ENCODE measurements around the gene MBD3. TPM values are rescaled to one million over a fixed set of nuclear protein-coding genes. Genes with fewer than 3 reads are reported as not detected.
A peak's percentile ranks its signal among the peaks of the same experiment; 100 is the strongest.

Gene MBD3
- total RNA-seq, 1 donor from 2014 or later: 34.2 TPM

- DNase-seq (ENCODE audit: low spot score): no peak
- Mint-ChIP-seq H3K4me1 (peaks cover 21% of the 10 kb centered on the region), H3K27ac (peak overlapping the region; percentile 93), H3K9me3 (no peaks in the 10 kb centered on the region), H3K4me3 (peak overlapping the region; percentile 93), H3K36me3 (peaks cover 5% of the 10 kb centered on the region), H3K27me3 (ENCODE audit: insufficient read depth, low read depth) (peaks cover 17% of the 10 kb centered on the region)
- peak overlapping the region; percentile 64 for H3K27ac ChIP-seq
- peak overlapping the region; percentile 96 for H3K4me2 ChIP-seq
- H3F3A ChIP-seq (ENCODE audit: low read depth): peaks cover 53% of the 10 kb centered on the region
- H3K79me2 ChIP-seq (ENCODE audit: low read depth): peaks cover 40% of the 10 kb centered on the region
- no peaks in the 10 kb centered on the region for H3K9me3 ChIP-seq (ENCODE audit: low read depth)
- peak overlapping the region; percentile 92 for H3K4me3 ChIP-seq
- peak; percentile 31 for TF ChIP-seq EZH2phosphoT487 (IDR thresholded peaks at IDR 0.05)
- no peak for TF ChIP-seq EZH2 (IDR thresholded peaks at IDR 0.05)
- no peak for TF ChIP-seq CTCF (IDR thresholded peaks at IDR 0.05)
- H3K27me3 ChIP-seq: no peaks in the 10 kb centered on the region
- no peaks in the 10 kb centered on the region for H3K36me3 ChIP-seq
- no peak overlapping the region for H2AFZ ChIP-seq (replicated peaks)
- peaks cover 5% of the 10 kb centered on the region for H3K4me1 ChIP-seq
- H3K9ac ChIP-seq: peak overlapping the region; percentile 25
- H4K20me1 ChIP-seq (ENCODE audit: low read depth): peaks cover 41% of the 10 kb centered on the region
Observed at GRCh38 chr19:1606138-1606651, 13.5 kb upstream of the MBD3 start.

GRCh38 chr19:1605236-1606137 lies 12.8 kb upstream of the MBD3 start, which contains the start of gene UQCR11:
Gene UQCR11 (minus strand): TSS chr19:1605462. CDS start chr19:1605409, 53 bp downstream.
- H3K27ac Mint-ChIP-seq: peak within 1 kb of the TSS; percentile 97
- H3K4me2 ChIP-seq: peak within 1 kb of the TSS; percentile 96
- peak within 1 kb of the TSS; percentile 64 for H3K27ac ChIP-seq
- H3K4me1 Mint-ChIP-seq: peaks cover 21% of the 10 kb centered on the region
- H3K36me3 Mint-ChIP-seq: peaks cover 4% of the 10 kb centered on the region
- no peaks in the 10 kb centered on the region for H3K27me3 ChIP-seq
- DNase-seq (ENCODE audit: low spot score): peak; percentile 97
- H2AFZ ChIP-seq (replicated peaks): peak within 1 kb of the TSS; percentile 51
- no peaks in the 10 kb centered on the region for H3K9me3 Mint-ChIP-seq
- no peak for TF ChIP-seq EZH2phosphoT487 (IDR thresholded peaks at IDR 0.05)
- TF ChIP-seq CTCF (IDR thresholded peaks at IDR 0.05): peak; percentile 46
- H4K20me1 ChIP-seq (ENCODE audit: low read depth): peaks cover 47% of the 10 kb centered on the region
- peaks cover 5% of the 10 kb centered on the region for H3K4me1 ChIP-seq
- peak within 1 kb of the TSS; percentile 80 for H3K9ac ChIP-seq
- H3K4me3 Mint-ChIP-seq: peak within 1 kb of the TSS; percentile 93
- H3K9me3 ChIP-seq (ENCODE audit: low read depth): no peaks in the 10 kb centered on the region
- H3K27me3 Mint-ChIP-seq (ENCODE audit: insufficient read depth, low read depth): peaks cover 17% of the 10 kb centered on the region
- H3K4me3 ChIP-seq: peak within 1 kb of the TSS; percentile 92
- peaks cover 46% of the 10 kb centered on the region for H3F3A ChIP-seq (ENCODE audit: low read depth)
- H3K79me2 ChIP-seq (ENCODE audit: low read depth): peaks cover 47% of the 10 kb centered on the region
- no peaks in the 10 kb centered on the region for H3K36me3 ChIP-seq

GRCh38 chr19:1602091-1602707 lies 9.5 kb upstream of the MBD3 start:
- Mint-ChIP-seq H3K27ac (no peak overlapping the region), H3K4me1 (peaks cover 21% of the 10 kb centered on the region), H3K9me3 (no peaks in the 10 kb centered on the region), H3K27me3 (ENCODE audit: insufficient read depth, low read depth) (peaks cover 19% of the 10 kb centered on the region), H3K4me3 (no peak overlapping the region), H3K36me3 (peaks cover 9% of the 10 kb centered on the region)
- H3K9me3 ChIP-seq (ENCODE audit: low read depth): no peaks in the 10 kb centered on the region
- H3K27ac ChIP-seq: no peak overlapping the region
- no peak overlapping the region for H3K9ac ChIP-seq
- H3F3A ChIP-seq (ENCODE audit: low read depth): peaks cover 18% of the 10 kb centered on the region
- H3K36me3 ChIP-seq: no peaks in the 10 kb centered on the region
- H4K20me1 ChIP-seq (ENCODE audit: low read depth): peaks cover 64% of the 10 kb centered on the region
- H3K4me1 ChIP-seq: peaks cover 5% of the 10 kb centered on the region
- H3K79me2 ChIP-seq (ENCODE audit: low read depth): peaks cover 65% of the 10 kb centered on the region
- H3K4me3 ChIP-seq: no peak overlapping the region
- H3K4me2 ChIP-seq: no peak overlapping the region
- TF ChIP-seq EZH2phosphoT487 (IDR thresholded peaks at IDR 0.05) (no peak), CTCF (IDR thresholded peaks at IDR 0.05) (no peak), EZH2 (IDR thresholded peaks at IDR 0.05) (no peak)
- no peak for DNase-seq (ENCODE audit: low spot score)
- H3K27me3 ChIP-seq: no peaks in the 10 kb centered on the region
- H2AFZ ChIP-seq (replicated peaks): no peak overlapping the region
